Esophagus muscularis mucosa (tissue), 4 donors: ENCODE data around the gene SPINK1. TPM values are rescaled to one million over a fixed set of nuclear protein-coding genes. Genes with fewer than 3 reads are reported as not detected.

ENCODE experiments used
- DNase-seq: peaks from one replicate; pipeline ENCODE4 v3.0.0-alpha.2; 2017; ENCODE audit errors: extremely low spot score
- H3K27ac ChIP-seq, 4 donors: fragments of 200-600 bp; sonication (generic); replicated peaks in 1 of 4; 1 replicate in 3 of 4; 2 replicates in 1 of 4; pipeline ENCODE4 v1.5.1; 2016 to 2019; ENCODE audit warnings: mild to moderate bottlenecking in 1 of 4
- H3K27me3 ChIP-seq, 4 donors: fragments of 200-600 bp; sonication (generic); one replicate each; pipeline versions ENCODE4 v1.5.1 to v1.6.0; 2016 to 2019
- H3K36me3 ChIP-seq, 4 donors: fragments of 200-600 bp; sonication (generic); one replicate each; pipeline ENCODE4 v1.5.1; 2016 to 2019
- H3K4me1 ChIP-seq, 4 donors: fragments of 200-600 bp; sonication (generic); one replicate each; pipeline ENCODE4 v1.5.1; 2016 to 2019
- H3K4me3 ChIP-seq, 4 donors: fragments of 200-600 bp; sonication (generic); 1 replicate in 2 of 4; 2 replicates in 2 of 4; pipeline ENCODE4 v1.5.1; 2016 to 2019; ENCODE audit warnings: mild to moderate bottlenecking in 4 of 4, moderate library complexity in 1 of 4
- H3K9me3 ChIP-seq, 4 donors: fragments of 200-600 bp; sonication (generic); 1 replicate in 3 of 4; 2 replicates in 1 of 4; pipeline ENCODE4 v1.5.1; 2016 to 2019
- EP300 ChIP-seq: sonication (generic); formaldehyde crosslinking; IDR thresholded peaks from one replicate; pipeline ENCODE4 v1.6.1; 2017; ENCODE audit warnings: antibody characterized with exemption
- POLR2A ChIP-seq: fragments of 450-650 bp; IDR thresholded peaks from one replicate; pipeline ENCODE4 v1.6.1; 2017; ENCODE audit warnings: antibody characterized with exemption, moderate library complexity, mild to moderate bottlenecking, low read depth
- POLR2AphosphoS5 ChIP-seq, 2 donors: sonication (generic); formaldehyde crosslinking; IDR thresholded peaks; one replicate each; pipeline ENCODE4 v1.6.1; 2017; ENCODE audit warnings: antibody characterized with exemption in 2 of 2
- WGBS: methylation state at CpG from one replicate; pipeline ENCODE4 v1.1.5; 2018; 5-methylcytosine and 5-hydroxymethylcytosine counted together
- intact Hi-C: fragments of 100-400 bp; cut with DNase I; formaldehyde crosslinking; loops from one replicate; pipeline ENCODE4 v1.15.1; 2023
- total RNA-seq, 4 donors: library from RNA; depleted of rRNA; stranded (reverse); fragments of >200 nt; gene quantifications; one replicate each; pipeline versions ENCODE4 v1.1.0 to v1.2.1, GENCODE V29; 2016
- TF ChIP-seq, protein P1 (sequence below), 3 experiments: fragments of 200-600 bp in 2 of 3; fragments of 450-650 bp in 1 of 3; sonication (generic) in 2 of 3; IDR thresholded peaks; one replicate each; pipeline ENCODE4 v1.5.1; 2017 to 2019; ENCODE audit warnings: antibody characterized with exemption in 3 of 3, mild to moderate bottlenecking in 2 of 3, moderate library complexity in 1 of 3

SPINK1 gene
- total RNA-seq, result not detected

DNA sequence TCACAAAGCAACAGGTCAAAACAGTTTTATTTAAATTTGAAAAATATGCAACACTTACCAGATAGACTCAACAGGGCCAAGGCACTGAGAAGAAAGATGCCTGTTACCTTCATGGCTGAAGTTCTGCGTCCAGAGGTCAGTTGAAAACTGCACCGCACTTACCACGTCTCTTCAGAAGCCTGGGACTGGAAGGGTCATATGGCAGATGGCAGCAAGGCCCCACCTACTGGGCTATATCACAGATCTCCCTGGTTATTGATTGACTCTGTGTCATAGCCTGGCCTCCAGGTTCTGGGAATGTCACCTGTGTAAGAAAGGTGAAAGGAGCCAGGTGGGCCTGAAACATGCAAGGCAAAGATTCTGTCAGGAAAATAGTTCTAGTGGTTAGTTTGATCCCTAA is at the start of gene SPINK1:
SPINK1 (minus strand) TSS at position 207 of the 400 bp plus-strand sequence; CDS start at position 113, 94 bp downstream.
- WGBS, result 92% methylated on average over 3 of the region's 3 CpGs
- intact Hi-C loops, result no loop called here

GRCh38 chr5:147880487-147880886 is 49.0 kb upstream of the SPINK1 start:
- H3K4me3 ChIP-seq, result no peak overlapping the region
- 91% methylated on average over 2 of the region's 2 CpGs for WGBS
- DNase-seq, result no peak
- no peak overlapping the region for H3K27ac ChIP-seq
- TF ChIP-seq, protein P1, sequence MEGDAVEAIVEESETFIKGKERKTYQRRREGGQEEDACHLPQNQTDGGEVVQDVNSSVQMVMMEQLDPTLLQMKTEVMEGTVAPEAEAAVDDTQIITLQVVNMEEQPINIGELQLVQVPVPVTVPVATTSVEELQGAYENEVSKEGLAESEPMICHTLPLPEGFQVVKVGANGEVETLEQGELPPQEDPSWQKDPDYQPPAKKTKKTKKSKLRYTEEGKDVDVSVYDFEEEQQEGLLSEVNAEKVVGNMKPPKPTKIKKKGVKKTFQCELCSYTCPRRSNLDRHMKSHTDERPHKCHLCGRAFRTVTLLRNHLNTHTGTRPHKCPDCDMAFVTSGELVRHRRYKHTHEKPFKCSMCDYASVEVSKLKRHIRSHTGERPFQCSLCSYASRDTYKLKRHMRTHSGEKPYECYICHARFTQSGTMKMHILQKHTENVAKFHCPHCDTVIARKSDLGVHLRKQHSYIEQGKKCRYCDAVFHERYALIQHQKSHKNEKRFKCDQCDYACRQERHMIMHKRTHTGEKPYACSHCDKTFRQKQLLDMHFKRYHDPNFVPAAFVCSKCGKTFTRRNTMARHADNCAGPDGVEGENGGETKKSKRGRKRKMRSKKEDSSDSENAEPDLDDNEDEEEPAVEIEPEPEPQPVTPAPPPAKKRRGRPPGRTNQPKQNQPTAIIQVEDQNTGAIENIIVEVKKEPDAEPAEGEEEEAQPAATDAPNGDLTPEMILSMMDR (IDR thresholded peaks at IDR 0.05), result no peak
- TF ChIP-seq POLR2AphosphoS5 (IDR thresholded peaks at IDR 0.05) (no peak), POLR2A (no peak), EP300 (no peak)
- intact Hi-C loops, result no loop called here
- no peaks in the 10 kb centered on the region for H3K27me3 ChIP-seq
- no peaks in the 10 kb centered on the region for H3K36me3 ChIP-seq
- H3K4me1 ChIP-seq, result no peaks in the 10 kb centered on the region
- no peaks in the 10 kb centered on the region for H3K9me3 ChIP-seq

More for the DNA sequence above, at the start of gene SPINK1:
- H3K4me1 ChIP-seq, result no peaks in the 10 kb centered on the region
- no peak for DNase-seq
- H3K9me3 ChIP-seq, result no peaks in the 10 kb centered on the region
- no peak within 1 kb of the TSS for H3K27ac ChIP-seq
- no peaks in the 10 kb centered on the region for H3K27me3 ChIP-seq
- no peak for TF ChIP-seq POLR2A
- TF ChIP-seq EP300, result no peak
- no peak for TF ChIP-seq POLR2AphosphoS5 (IDR thresholded peaks at IDR 0.05)
- TF ChIP-seq, protein P1 (IDR thresholded peaks at IDR 0.05), result no peak
- no peaks in the 10 kb centered on the region for H3K36me3 ChIP-seq
- no peak within 1 kb of the TSS for H3K4me3 ChIP-seq

GRCh38 chr5:147879784-147880183 is 48.3 kb upstream of the SPINK1 start:
- Histone ChIP-seq H3K9me3 (no peaks in the 10 kb centered on the region), H3K27ac (no peak overlapping the region), H3K4me3 (no peak overlapping the region), H3K4me1 (no peaks in the 10 kb centered on the region), H3K36me3 (no peaks in the 10 kb centered on the region), H3K27me3 (no peaks in the 10 kb centered on the region)
- no peak for DNase-seq
- TF ChIP-seq, protein P1 (IDR thresholded peaks at IDR 0.05), result no peak
- TF ChIP-seq POLR2AphosphoS5 (IDR thresholded peaks at IDR 0.05) (no peak), EP300 (no peak), POLR2A (no peak)
- WGBS, result 91% methylated on average over 3 of the region's 3 CpGs
- intact Hi-C loops, result no loop called here

DNA sequence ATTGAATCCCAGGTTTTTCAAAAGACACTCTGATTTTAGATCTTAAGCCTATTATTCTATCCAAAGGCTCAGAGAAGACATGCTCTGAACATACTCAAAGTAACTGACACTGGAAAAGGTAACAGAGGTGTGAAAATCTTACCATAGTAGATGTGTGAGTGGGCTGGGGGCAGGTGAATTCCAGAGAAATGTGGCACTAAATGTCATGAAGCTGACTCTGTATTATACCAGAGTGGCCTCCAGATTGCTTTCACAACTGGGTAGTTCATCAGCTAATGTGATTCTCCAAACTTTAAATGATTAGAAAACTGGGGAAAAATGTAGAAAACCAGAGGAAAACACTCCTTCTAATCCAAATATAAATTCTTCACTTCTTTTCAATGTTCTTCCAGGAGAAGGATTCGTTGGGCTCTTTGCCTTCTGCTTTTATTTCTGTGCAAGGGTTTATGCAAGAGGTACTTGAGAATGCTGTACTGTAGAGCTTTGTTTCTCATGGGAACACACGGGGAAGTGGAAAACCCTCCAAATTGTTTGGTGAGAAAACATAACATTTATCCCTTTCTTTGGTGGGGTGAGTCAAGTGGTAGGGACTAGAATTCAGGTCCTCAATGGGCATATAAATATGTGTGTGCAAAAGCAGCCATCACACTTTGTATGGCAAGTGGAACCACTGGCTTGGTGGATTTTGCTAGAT is 46.7 kb upstream of the SPINK1 start, which contains the start of gene SCGB3A2:
SCGB3A2 (plus strand) TSS at position 646 of the 694 bp plus-strand sequence. CDS start 93 bp downstream, outside the sequence.
- WGBS, result 81% methylated on average over 2 of the region's 2 CpGs
- intact Hi-C loops, result no loop called here

More for the DNA sequence above, 46.7 kb upstream of the SPINK1 start, which contains the start of gene SCGB3A2:
- Histone ChIP-seq H3K4me1 (no peaks in the 10 kb centered on the region), H3K9me3 (no peaks in the 10 kb centered on the region), H3K36me3 (no peaks in the 10 kb centered on the region), H3K27me3 (no peaks in the 10 kb centered on the region), H3K4me3 (no peak within 1 kb of the TSS), H3K27ac (no peak within 1 kb of the TSS)
- DNase-seq, result no peak
- TF ChIP-seq POLR2AphosphoS5 (IDR thresholded peaks at IDR 0.05) (no peak), POLR2A (no peak), EP300 (no peak)
- TF ChIP-seq, protein P1 (IDR thresholded peaks at IDR 0.05), result no peak
